ENCODE results near the gene KTN1. TPM values are rescaled to one million over a fixed set of nuclear protein-coding genes. Genes with fewer than 3 reads are reported as not detected.

Gene KTN1
- total RNA-seq, 1 experiment from 2014 or later: 199 TPM

- POLR2A ChIA-PET (ENCODE audit: low non-redundant PET): no interaction called here
- intact Hi-C loops (cut with micrococcal nuclease; ENCODE audit: unreplicated experiment): no loop called here
- Histone ChIP-seq H3K27ac (ENCODE audit: low read depth, low read length, poor library complexity, severe bottlenecking) (no peak overlapping the region), H3K27me3 (replicated peaks; ENCODE audit: insufficient read depth, low read depth, low read length, poor library complexity) (no peaks in the 10 kb centered on the region), H3K4me3 (ENCODE audit: low read depth, low read length, poor library complexity, severe bottlenecking) (no peak overlapping the region), H3K9me3 (ENCODE audit: low read depth, low read length, poor library complexity, severe bottlenecking) (peaks cover 8% of the 10 kb centered on the region), H3K4me1 (ENCODE audit: insufficient read depth, low read length, poor library complexity, severe bottlenecking) (peaks cover 5% of the 10 kb centered on the region), H3K36me3 (ENCODE audit: insufficient read depth, low read length, poor library complexity, severe bottlenecking) (no peaks in the 10 kb centered on the region)
- BruUV-seq (replicated peaks): no TSS peak
- CTCF ChIA-PET: no interaction called here
- no peak for DNase-seq (ENCODE audit: low spot score)
- TF ChIP-seq CTCF (conservative IDR thresholded peaks at IDR 0.05; ENCODE audit: low read depth, low read length) (no peak), EZH2 (IDR thresholded peaks at IDR 0.05; ENCODE audit: borderline replicate concordance, low read depth, low read length, poor library complexity, severe bottlenecking) (no peak)
Observed at GRCh38 chr14:55533960-55534359, 46.0 kb upstream of the KTN1 start.

- Histone ChIP-seq H3K27ac (ENCODE audit: low read depth, low read length, poor library complexity, severe bottlenecking) (no peak overlapping the region), H3K27me3 (replicated peaks; ENCODE audit: insufficient read depth, low read depth, low read length, poor library complexity) (no peaks in the 10 kb centered on the region), H3K36me3 (ENCODE audit: insufficient read depth, low read length, poor library complexity, severe bottlenecking) (no peaks in the 10 kb centered on the region), H3K9me3 (ENCODE audit: low read depth, low read length, poor library complexity, severe bottlenecking) (peaks cover 8% of the 10 kb centered on the region), H3K4me1 (ENCODE audit: insufficient read depth, low read length, poor library complexity, severe bottlenecking) (peaks cover 5% of the 10 kb centered on the region), H3K4me3 (ENCODE audit: low read depth, low read length, poor library complexity, severe bottlenecking) (no peak overlapping the region)
- ChIA-PET POLR2A (ENCODE audit: low non-redundant PET) (no interaction called here), CTCF (no interaction called here)
- intact Hi-C loops (cut with micrococcal nuclease; ENCODE audit: unreplicated experiment): no loop called here
- BruUV-seq (replicated peaks): no TSS peak
- TF ChIP-seq CTCF (conservative IDR thresholded peaks at IDR 0.05; ENCODE audit: low read depth, low read length) (no peak), EZH2 (IDR thresholded peaks at IDR 0.05; ENCODE audit: borderline replicate concordance, low read depth, low read length, poor library complexity, severe bottlenecking) (no peak)
- no peak for DNase-seq (ENCODE audit: low spot score)
Observed at GRCh38 chr14:55535516-55536203, 44.3 kb upstream of the KTN1 start.

- DNase-seq (ENCODE audit: low spot score): no peak
- TF ChIP-seq EZH2 (IDR thresholded peaks at IDR 0.05; ENCODE audit: borderline replicate concordance, low read depth, low read length, poor library complexity, severe bottlenecking): no peak
- no peak for TF ChIP-seq CTCF (conservative IDR thresholded peaks at IDR 0.05; ENCODE audit: low read depth, low read length)
- ChIA-PET POLR2A (ENCODE audit: low non-redundant PET) (no interaction called here), CTCF (no interaction called here)
- Histone ChIP-seq H3K36me3 (ENCODE audit: insufficient read depth, low read length, poor library complexity, severe bottlenecking) (no peaks in the 10 kb centered on the region), H3K4me3 (ENCODE audit: low read depth, low read length, poor library complexity, severe bottlenecking) (no peak overlapping the region), H3K4me1 (ENCODE audit: insufficient read depth, low read length, poor library complexity, severe bottlenecking) (peaks cover 5% of the 10 kb centered on the region), H3K27ac (ENCODE audit: low read depth, low read length, poor library complexity, severe bottlenecking) (no peak overlapping the region), H3K9me3 (ENCODE audit: low read depth, low read length, poor library complexity, severe bottlenecking) (peaks cover 8% of the 10 kb centered on the region), H3K27me3 (replicated peaks; ENCODE audit: insufficient read depth, low read depth, low read length, poor library complexity) (no peaks in the 10 kb centered on the region)
- intact Hi-C loops (cut with micrococcal nuclease; ENCODE audit: unreplicated experiment): no loop called here
- BruUV-seq (replicated peaks): no TSS peak
Observed at GRCh38 chr14:55536204-55536708, 43.8 kb upstream of the KTN1 start.

Data from A673 (cell line).